ENCODE data around the gene JPH3. TPM values are rescaled to one million over a fixed set of nuclear protein-coding genes. Genes with fewer than 3 reads are reported as not detected.

Gene JPH3
- total RNA-seq, result not detected in 2 replicates

GRCh38 chr16:87602001-87602775 lies at the start of gene JPH3:
TSS of gene JPH3 (plus strand) at chr16:87602508. CDS start at chr16:87603147, 639 bp downstream.

Other genes starting within 250 kb of the JPH3 start
- 40.1 and 44.0 TPM in 2 replicates for gene FBXO31, start 218.7 kb upstream of the JPH3 start, total RNA-seq
- gene MAP1LC3B, start 210.2 kb upstream of the JPH3 start, total RNA-seq, result 32.8 and 34.7 TPM in 2 replicates
- gene ZCCHC14, start 109.5 kb upstream of the JPH3 start, total RNA-seq, result 16.2 and 24.0 TPM in 2 replicates
- 12.6 and 14.9 TPM in 2 replicates for gene KLHDC4, start 163.5 kb downstream of the JPH3 start, total RNA-seq